Urothelium cell line (cell line): Measurements from ENCODE around the gene PLEKHA7.
"Not testable (repeated sequence)": the region's sequence is repeated elsewhere in the genome, so short reads cannot be mapped to it uniquely, and the experiment has no call there.

Source experiments
- DNase-seq: peaks from one replicate; pipeline ENCODE4 v3.0.0; 2011; ENCODE audit warnings: low spot score, mixed read lengths
- FAIRE-seq: peaks from 2 replicates; lab custom pipeline; 2011; peaks lifted over from hg19 to GRCh38; lab: Jason Lieb, UNC

The PLEKHA7 gene

GRCh38 chr11:16977994-16978315, 36.3 kb downstream of the PLEKHA7 start:
- DNase-seq (no peak), FAIRE-seq (no peak)

- DNase-seq (no peak), FAIRE-seq (no peak)
Measured at GRCh38 chr11:16977136-16977993, 36.8 kb downstream of the PLEKHA7 start.

- FAIRE-seq (no peak), DNase-seq (no peak)
Measured at GRCh38 chr11:16976379-16976778, 37.8 kb downstream of the PLEKHA7 start.

- no peak for DNase-seq
Measured at GRCh38 chr11:16975906-16976305, 38.3 kb downstream of the PLEKHA7 start.

DNA sequence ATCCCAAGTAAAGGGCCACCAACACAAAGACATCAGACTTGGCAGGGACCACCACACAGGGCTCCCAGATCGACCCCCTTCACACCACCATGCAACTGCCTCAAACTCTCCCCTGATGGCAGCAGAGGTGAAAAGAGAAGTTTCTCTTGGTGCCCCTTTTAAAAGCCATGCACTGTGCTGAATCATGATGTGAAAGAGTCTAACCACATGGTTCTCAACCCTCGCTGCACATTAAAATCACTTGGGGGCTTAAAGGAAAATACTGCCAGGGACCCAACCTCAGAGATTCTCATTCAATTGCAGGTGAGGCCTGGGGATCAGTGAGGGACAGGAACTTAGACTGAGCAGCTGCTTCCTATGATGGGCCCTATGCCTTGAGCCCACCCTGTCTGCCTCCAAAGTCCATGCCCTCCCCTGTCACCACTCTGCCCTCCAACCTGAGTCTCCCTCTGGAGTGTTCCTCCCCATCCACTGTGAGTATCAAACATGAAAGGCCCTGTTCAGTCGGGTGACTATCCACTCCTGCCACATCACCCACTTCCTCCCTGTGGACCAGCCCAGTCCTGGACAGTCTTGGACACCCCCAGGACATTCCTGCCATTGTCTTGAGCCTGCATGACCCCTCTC, 40.8 kb downstream of the PLEKHA7 start:
- FAIRE-seq (no peak), DNase-seq (no peak)

More at GRCh38 chr11:16975906-16976305, 38.3 kb downstream of the PLEKHA7 start:
- FAIRE-seq: no peak

DNA sequence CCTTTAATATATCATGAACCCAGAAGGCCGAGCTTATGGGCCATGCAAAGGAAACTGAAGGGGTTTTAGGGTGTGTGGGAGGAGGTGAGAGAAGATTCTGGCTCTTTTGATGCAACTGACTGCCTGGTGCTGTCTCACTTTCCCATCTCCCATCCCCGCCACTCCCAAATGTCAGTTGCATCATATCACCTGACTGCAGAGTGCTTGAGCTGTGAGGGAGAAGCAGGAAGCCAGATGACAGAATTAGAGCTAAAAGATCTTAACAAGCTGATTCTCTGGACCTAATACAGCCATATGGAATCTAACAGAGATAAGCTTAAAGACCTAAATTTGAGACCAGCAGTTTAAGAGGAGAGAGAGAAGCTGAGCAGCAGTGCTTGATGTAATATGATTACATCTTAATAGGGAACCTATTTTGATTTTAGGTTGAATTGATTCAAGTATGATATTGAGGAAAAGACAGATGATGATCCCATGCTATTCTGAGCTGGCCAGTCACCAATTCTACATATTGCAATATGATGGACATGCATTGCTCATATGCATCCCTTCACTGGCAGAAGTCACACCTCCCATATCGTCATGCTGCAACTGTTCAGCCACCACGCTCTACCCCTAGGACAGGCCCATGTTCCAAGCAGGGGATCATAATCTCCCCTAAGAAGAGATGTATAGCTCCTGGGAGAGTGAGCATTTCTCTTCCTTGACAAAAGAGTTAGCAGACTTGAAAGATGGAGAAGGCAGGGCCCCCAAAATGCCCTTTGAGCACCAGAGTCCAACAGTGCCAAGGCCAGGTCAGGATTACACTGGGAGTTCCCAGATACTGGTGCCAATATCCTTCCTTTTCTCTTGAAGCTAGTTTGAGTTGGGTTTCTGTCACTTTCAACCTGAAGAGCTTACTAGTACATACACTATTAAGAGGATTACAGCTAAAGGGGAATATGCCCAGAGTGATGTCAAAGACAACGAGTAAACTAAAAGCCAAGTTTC, 44.9 kb downstream of the PLEKHA7 start:
- FAIRE-seq (no peak), DNase-seq (no peak)

GRCh38 chr11:16968196-16968595, 46.0 kb downstream of the PLEKHA7 start:
- FAIRE-seq: no peak
- no peak for DNase-seq

DNA sequence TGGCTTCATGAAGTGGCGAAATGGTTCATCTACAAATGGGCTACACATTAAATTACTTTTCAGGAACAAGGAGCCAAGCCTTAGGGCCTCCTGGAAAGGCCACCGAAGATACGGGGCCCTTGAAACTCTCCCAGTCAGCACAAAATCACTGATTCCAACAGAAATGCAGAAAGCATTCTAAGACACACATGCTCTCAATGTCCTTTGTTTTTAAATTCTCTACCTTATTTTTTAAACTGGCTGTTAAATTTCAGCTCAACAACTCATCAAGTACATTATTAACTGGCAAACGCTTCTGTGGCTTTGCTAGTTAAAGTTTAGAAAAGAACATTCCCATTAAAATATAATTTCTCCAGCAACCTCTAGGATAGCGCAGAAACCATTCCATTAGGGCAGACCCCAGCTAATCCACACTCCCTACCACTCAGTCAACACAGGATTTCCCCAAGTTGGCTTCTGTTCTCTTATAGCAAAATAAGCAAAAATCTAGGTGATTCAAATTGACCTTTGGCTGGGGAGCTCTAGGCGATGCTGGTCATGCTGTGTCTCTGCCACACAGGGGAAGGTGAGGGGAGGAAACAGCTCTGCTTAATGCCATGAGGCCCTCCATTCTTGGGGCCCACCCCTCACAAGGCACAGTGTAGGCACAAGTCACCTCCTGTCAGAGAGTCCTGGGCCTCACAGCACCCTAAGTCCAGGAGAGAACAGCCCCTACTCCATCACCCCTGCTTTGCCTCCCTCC, 47.1 kb downstream of the PLEKHA7 start:
- FAIRE-seq (no peak), DNase-seq (no peak)

GRCh38 chr11:16964501-16964900, 49.7 kb downstream of the PLEKHA7 start:
- FAIRE-seq: no peak
- no peak for DNase-seq

DNA sequence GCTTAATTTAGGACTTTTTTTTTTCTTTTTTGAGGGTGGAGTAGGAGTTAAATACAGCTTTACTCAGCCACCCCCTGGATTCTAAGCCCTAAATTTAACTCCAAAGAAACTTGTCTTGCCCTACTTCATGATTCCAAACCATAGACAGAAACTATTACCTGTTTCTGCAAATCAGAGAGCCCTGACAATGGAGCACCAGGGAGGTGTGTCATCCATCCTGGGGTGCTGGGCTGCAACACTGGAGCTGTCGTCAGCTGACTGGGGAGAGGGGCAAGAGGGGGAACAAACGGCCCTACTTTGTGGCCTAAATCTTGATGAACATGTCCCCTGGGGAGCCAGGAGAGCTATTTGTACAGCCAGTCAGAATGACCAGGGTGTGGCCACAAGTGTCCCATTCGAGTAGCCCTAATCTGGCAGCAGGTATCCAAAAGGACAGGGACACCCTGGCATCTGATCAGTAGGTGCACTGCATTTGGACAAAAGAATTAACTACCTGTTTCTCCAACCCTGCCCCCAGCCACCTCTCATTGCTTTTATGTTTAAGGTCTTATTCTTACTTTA, 50.8 kb downstream of the PLEKHA7 start:
- FAIRE-seq (no peak), DNase-seq (no peak)

GRCh38 chr11:16962589-16962988, 51.6 kb downstream of the PLEKHA7 start:
- DNase-seq, FAIRE-seq: not testable (repeated sequence)

DNA sequence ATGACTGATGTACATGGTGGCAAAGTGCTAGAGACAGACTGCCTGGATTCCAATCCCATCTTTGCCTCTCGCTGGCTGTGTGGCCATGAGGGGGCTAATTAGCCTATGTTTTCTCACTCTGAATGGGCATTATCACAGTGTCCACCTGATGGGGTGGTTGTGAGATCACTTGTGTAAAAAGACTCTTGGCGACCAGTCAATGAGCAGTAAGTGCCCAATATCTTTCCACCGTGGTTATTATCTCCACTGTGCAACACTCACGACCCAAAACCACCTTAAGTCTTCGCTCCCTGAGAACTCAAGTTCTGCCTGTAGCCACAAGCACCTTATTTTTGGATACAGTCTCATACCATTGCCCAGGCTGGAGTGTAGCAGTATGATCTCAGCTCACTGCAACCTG, 52.1 kb downstream of the PLEKHA7 start:
- DNase-seq (no peak), FAIRE-seq (no peak)

DNA sequence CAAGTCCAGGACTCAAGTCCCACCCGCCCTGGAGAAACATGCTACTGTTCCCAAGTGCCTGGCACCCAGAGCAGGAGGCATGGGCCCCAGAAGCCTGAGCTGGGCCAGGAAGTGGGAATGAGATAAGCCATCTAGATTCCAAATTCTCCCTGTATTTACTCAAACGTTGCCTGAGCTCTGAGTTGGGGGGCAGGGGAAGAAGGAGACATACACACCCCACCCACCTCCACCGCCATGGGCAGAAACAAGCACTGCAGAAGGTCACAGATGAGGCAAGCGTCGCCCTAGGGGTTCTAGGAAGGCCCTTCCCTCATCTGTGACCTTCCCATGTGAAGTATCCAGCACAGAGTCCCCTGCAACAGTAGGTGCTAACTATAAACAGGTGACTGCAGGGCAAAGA, 54.0 kb downstream of the PLEKHA7 start:
- FAIRE-seq: no peak

DNA sequence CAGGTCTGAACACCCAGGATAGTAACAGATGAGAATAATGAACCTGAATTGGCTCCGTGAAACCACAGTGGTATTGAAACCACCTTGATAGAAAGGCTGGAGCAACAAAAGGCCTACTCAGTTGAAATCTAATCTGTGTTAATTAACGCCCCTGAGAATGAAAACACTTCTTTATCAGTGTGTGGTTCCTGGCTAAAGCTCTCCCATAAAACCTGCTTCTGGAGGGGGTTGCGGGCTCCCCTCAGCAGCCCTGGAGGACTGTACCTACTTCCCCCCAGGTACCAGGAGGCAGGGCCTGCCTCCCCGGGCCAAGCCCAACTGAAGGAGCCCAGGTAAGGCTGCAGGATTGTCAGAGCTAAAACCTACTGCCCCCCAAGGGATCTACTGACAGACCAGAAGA, 54.6 kb downstream of the PLEKHA7 start:
- FAIRE-seq (no peak), DNase-seq (no peak)

More for the DNA sequence above, 54.0 kb downstream of the PLEKHA7 start:
- no peak for DNase-seq

- DNase-seq (no peak), FAIRE-seq (no peak)
Measured at GRCh38 chr11:16958833-16959232, 55.4 kb downstream of the PLEKHA7 start.

DNA sequence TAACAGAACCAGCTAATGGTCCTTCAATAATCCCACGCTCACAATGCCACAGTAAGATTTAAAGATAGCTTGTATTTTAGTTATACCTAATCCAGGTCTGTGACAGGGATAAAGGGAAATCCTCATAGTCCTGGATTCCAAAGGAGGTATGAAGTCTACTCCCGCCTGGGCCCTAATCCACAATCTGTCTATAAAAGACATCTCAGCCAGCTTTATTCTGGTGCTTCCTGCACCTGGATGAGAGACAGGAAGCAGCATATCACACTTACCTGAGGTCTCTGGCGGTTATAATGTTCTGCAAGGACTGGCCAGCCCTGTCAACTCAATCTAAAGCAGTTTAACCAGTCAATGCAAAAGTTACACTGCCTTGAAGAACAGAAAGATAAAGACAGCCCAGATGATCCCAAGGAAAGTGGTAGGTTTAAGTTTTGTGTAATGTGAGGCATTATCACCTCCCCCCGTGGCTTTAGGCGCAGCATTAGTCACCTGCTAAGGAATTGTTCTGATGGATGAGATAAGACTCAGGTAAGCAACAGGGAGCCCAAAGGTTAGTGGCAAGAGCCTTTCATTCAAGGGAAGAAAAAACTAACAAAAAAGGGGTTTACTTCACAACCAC, 57.6 kb downstream of the PLEKHA7 start:
- DNase-seq (no peak), FAIRE-seq (no peak)

DNA sequence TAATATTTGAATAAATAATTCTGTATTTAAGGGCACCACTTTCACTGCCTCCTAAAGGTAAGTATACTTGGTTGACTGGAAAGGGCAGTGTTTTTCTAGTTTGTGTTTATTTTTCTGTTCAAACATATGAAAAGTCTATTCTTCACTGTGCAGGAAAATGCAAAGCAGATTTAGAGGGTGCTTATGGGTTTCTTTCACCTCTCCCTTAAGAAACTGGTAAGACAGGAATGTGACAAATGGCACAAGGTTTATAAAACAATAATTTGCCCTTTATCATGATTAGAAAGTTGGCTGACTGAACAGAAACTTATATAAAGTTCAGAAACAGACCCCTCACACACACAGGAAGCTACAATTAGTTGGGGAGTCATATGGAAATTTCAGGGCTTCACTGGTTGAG, 60.6 kb downstream of the PLEKHA7 start:
- no peak for FAIRE-seq
- DNase-seq: no peak

DNA sequence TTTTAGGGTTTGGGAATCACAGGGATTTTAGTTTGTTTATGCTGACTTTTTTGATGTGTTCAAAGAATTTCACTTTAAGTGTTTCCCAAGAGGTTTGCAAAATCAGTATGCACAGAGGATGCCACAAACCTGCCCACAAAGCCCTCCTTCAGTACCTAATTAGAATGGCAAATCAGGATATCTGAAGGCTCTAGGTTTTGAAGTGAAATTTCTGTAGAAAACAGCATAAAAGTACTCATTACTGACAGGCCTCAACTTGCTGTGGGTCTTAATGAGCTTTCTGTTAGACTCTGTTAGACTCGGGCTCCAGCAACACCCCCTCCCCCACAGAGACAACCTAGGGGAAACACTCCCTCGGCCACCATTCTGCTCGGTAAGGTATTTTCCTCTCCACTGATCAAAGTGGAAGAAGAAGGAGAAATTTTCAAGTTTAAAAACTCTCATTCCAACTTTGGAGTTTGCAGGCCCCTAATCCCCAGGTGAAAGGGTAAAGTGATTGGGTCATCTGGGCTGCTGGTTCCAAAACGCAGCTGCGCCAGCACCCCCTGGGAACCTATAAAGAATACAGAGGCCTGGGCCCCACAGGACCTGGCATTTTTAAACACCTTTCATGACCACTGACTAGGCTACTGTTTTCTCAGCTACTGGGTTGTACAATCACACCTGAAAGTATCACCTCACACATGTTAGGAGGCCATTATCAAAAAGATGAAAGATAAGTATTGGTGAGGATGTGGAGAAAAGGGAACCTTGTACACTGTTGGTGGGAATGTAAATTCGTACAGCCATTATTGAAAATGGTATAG, 67.5 kb downstream of the PLEKHA7 start:
- DNase-seq (no peak), FAIRE-seq (no peak)
